AG08395 (cell line): ENCODE measurements around the gene SLC35E4.
"Not testable (repeated sequence)": the region's sequence is repeated elsewhere in the genome, so short reads cannot be mapped to it uniquely, and the experiment has no call there.

Experiments
- DNase-seq: peaks from one replicate; pipeline ENCODE4 v3.0.0; 2012; ENCODE audit warnings: mixed read lengths, low spot score

Gene SLC35E4

GRCh38 chr22:30650508-30651116, 15.0 kb downstream of the SLC35E4 start:
- no peak for DNase-seq

- no peak for DNase-seq
Observed at GRCh38 chr22:30652852-30653251, 17.3 kb downstream of the SLC35E4 start.

GRCh38 chr22:30654361-30654760, 18.8 kb downstream of the SLC35E4 start:
- DNase-seq: no peak

- DNase-seq: no peak
Observed at GRCh38 chr22:30655532-30655931, 20.0 kb downstream of the SLC35E4 start.

- DNase-seq: no peak
Observed at GRCh38 chr22:30662040-30662439, 26.5 kb downstream of the SLC35E4 start.

GRCh38 chr22:30664798-30665197, 29.2 kb downstream of the SLC35E4 start:
- no peak for DNase-seq

- DNase-seq: no peak
Observed at GRCh38 chr22:30665266-30665665, 29.7 kb downstream of the SLC35E4 start.

GRCh38 chr22:30665786-30666185, 30.2 kb downstream of the SLC35E4 start:
- DNase-seq: no peak

GRCh38 chr22:30667107-30667493, 31.5 kb downstream of the SLC35E4 start:
- no peak for DNase-seq

GRCh38 chr22:30667494-30668385, 32.2 kb downstream of the SLC35E4 start, which contains the start of gene DUSP18:
Gene DUSP18 (minus strand): TSS chr22:30667875. CDS start chr22:30664003, 3,872 bp downstream.
- DNase-seq: peak; percentile 99

- DNase-seq: peak; percentile 9
Observed at GRCh38 chr22:30668386-30668710, 32.8 kb downstream of the SLC35E4 start.

GRCh38 chr22:30671071-30671470, 35.5 kb downstream of the SLC35E4 start:
- no peak for DNase-seq

- no peak for DNase-seq
Observed at GRCh38 chr22:30673136-30673535, 37.6 kb downstream of the SLC35E4 start.

GRCh38 chr22:30674482-30674881, 38.9 kb downstream of the SLC35E4 start:
- DNase-seq: no peak

GRCh38 chr22:30675436-30675835, 39.9 kb downstream of the SLC35E4 start:
- DNase-seq: no peak

- DNase-seq: not testable (repeated sequence)
Observed at GRCh38 chr22:30676565-30676964, 41.0 kb downstream of the SLC35E4 start.

- DNase-seq: not testable (repeated sequence)
Observed at GRCh38 chr22:30679895-30680690, 44.5 kb downstream of the SLC35E4 start.

- no peak for DNase-seq
Observed at GRCh38 chr22:30680991-30681770, 45.6 kb downstream of the SLC35E4 start.

GRCh38 chr22:30681831-30682230, 46.2 kb downstream of the SLC35E4 start:
- no peak for DNase-seq

- no peak for DNase-seq
Observed at GRCh38 chr22:30685178-30685577, 49.6 kb downstream of the SLC35E4 start.

GRCh38 chr22:30687358-30687757, 51.8 kb downstream of the SLC35E4 start:
- DNase-seq: no peak

GRCh38 chr22:30689622-30690021, 54.0 kb downstream of the SLC35E4 start:
- DNase-seq: no peak
